Measurements from ENCODE around the gene RANBP9.

DNA sequence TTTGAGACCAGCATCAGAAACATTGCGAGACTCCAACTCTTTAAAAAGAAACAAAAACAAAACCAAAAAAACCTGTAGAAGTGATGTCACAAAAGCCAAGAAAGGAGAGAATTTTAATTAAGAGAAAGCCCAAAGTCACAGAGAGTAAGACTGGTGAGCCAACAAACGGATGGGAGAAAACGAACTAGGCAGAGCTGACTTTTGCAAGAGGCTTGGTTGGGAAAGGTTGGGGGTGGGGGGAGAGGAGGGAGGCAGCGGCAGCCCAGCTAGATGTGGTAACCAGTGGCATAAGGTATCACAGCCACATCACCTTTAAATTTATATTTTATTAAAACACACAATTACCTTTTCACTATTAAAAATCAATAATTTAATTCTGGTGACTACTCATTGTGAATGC lies 73.0 kb downstream of the RANBP9 start:
- TF ChIP-seq, protein P1, sequence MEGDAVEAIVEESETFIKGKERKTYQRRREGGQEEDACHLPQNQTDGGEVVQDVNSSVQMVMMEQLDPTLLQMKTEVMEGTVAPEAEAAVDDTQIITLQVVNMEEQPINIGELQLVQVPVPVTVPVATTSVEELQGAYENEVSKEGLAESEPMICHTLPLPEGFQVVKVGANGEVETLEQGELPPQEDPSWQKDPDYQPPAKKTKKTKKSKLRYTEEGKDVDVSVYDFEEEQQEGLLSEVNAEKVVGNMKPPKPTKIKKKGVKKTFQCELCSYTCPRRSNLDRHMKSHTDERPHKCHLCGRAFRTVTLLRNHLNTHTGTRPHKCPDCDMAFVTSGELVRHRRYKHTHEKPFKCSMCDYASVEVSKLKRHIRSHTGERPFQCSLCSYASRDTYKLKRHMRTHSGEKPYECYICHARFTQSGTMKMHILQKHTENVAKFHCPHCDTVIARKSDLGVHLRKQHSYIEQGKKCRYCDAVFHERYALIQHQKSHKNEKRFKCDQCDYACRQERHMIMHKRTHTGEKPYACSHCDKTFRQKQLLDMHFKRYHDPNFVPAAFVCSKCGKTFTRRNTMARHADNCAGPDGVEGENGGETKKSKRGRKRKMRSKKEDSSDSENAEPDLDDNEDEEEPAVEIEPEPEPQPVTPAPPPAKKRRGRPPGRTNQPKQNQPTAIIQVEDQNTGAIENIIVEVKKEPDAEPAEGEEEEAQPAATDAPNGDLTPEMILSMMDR (IDR thresholded peaks at IDR 0.05) = no peak
- no peak for TF ChIP-seq POLR2A (IDR thresholded peaks at IDR 0.05)

Data from right lobe of liver (tissue), 4 donors.